ENCODE measurements around the gene RSBN1.

- TF ChIP-seq CTCF (IDR thresholded peaks at IDR 0.05), result no peak
- no peak for TF ChIP-seq POLR2A (IDR thresholded peaks at IDR 0.05)
Observed at GRCh38 chr1:113714606-113715269, 97.5 kb downstream of the RSBN1 start.

All from upper lobe of left lung (tissue), 4 donors.